GM12872 (cell line): ENCODE results near the gene INPP5D.

Experiments used
- CTCF ChIP-seq: IDR thresholded peaks from 3 replicates; pipeline ENCODE4 v1.5.1; 2011; ENCODE audit warnings: low read depth, mild to moderate bottlenecking, low read length, moderate library complexity; ENCODE audit not compliant: insufficient read depth

The INPP5D gene

GRCh38 chr2:233173115-233173514, 113.0 kb downstream of the INPP5D start:
- TF ChIP-seq CTCF = no peak

GRCh38 chr2:233174137-233174536, 114.0 kb downstream of the INPP5D start:
- no peak for TF ChIP-seq CTCF

- TF ChIP-seq CTCF = no peak
Measured at GRCh38 chr2:233178994-233179847, 119.1 kb downstream of the INPP5D start.

- no peak for TF ChIP-seq CTCF
Measured at GRCh38 chr2:233179848-233180366, 119.8 kb downstream of the INPP5D start.

GRCh38 chr2:233183869-233184418, 123.8 kb downstream of the INPP5D start:
- no peak for TF ChIP-seq CTCF

GRCh38 chr2:233184669-233185068, 124.5 kb downstream of the INPP5D start:
- no peak for TF ChIP-seq CTCF

GRCh38 chr2:233185330-233185729, 125.2 kb downstream of the INPP5D start:
- no peak for TF ChIP-seq CTCF
